Measurements from ENCODE around the gene RPL39L.
"Not testable (repeated sequence)": the region's sequence is repeated elsewhere in the genome, so short reads cannot be mapped to it uniquely, and the experiment has no call there.

- TF ChIP-seq NFRKB (IDR thresholded peaks at IDR 0.05); TARDBP (IDR thresholded peaks at IDR 0.05); FOXM1 (IDR thresholded peaks at IDR 0.05; ENCODE audit: borderline replicate concordance); PKNOX1 (IDR thresholded peaks at IDR 0.05); ZNF384 (IDR thresholded peaks at IDR 0.05); ELF4 (IDR thresholded peaks at IDR 0.05); SP1 (IDR thresholded peaks at IDR 0.05); BHLHE40 (IDR thresholded peaks at IDR 0.05; ENCODE audit: borderline replicate concordance); LEF1 (IDR thresholded peaks at IDR 0.05; ENCODE audit: borderline replicate concordance); CTBP1 (IDR thresholded peaks at IDR 0.05; ENCODE audit: borderline replicate concordance); SUZ12 (IDR thresholded peaks at IDR 0.05): not testable (repeated sequence)
These were observed 31.6 kb upstream of the RPL39L start for GRCh38 chr3:187170911-187171310.

Data from HEK293T (cell line).